HG02678 (cell line): ENCODE data around the gene GSTA5.
"Not testable (repeated sequence)": the region's sequence is repeated elsewhere in the genome, so short reads cannot be mapped to it uniquely, and the experiment has no call there.

Source experiments
- ATAC-seq: cut with Tn5 transposase; IDR thresholded peaks from one replicate; pipeline ENCODE4 v1.9.1; 2021; ENCODE audit warnings: mild to moderate bottlenecking, moderate library complexity; ENCODE audit not compliant: unreplicated experiment

GSTA5 gene

GRCh38 chr6:52794366-52794765, 46.2 kb downstream of the GSTA5 start:
- ATAC-seq, result not testable (repeated sequence)

GRCh38 chr6:52790861-52791260, 49.8 kb downstream of the GSTA5 start:
- ATAC-seq, result no peak

GRCh38 chr6:52789658-52790057, 51.0 kb downstream of the GSTA5 start:
- ATAC-seq, result not testable (repeated sequence)

- ATAC-seq, result no peak
These were observed 52.1 kb downstream of the GSTA5 start for GRCh38 chr6:52788478-52788877.

- no peak for ATAC-seq
These were observed 52.7 kb downstream of the GSTA5 start for GRCh38 chr6:52787917-52788316.

GRCh38 chr6:52786249-52786956, 54.2 kb downstream of the GSTA5 start:
- ATAC-seq, result no peak

- not testable (repeated sequence) for ATAC-seq
These were observed 57.8 kb downstream of the GSTA5 start for GRCh38 chr6:52782696-52783274.

- not testable (repeated sequence) for ATAC-seq
These were observed 58.4 kb downstream of the GSTA5 start for GRCh38 chr6:52782209-52782608.
